NCI-H446 treated with DMSO at 0.1 percent for 48 hours (cell line): ENCODE measurements around the gene ANAPC10.
"Not testable (repeated sequence)": the region's sequence is repeated elsewhere in the genome, so short reads cannot be mapped to it uniquely, and the experiment has no call there.

Source experiments
- DNase-seq: peaks from one replicate; lab custom pipeline; 2025; lab: John Stamatoyannopoulos, UW

The ANAPC10 gene

GRCh38 chr4:145071560-145071959 lies 26.4 kb downstream of the ANAPC10 start:
- DNase-seq: no peak

GRCh38 chr4:145069361-145069760 lies 28.6 kb downstream of the ANAPC10 start:
- no peak for DNase-seq

- no peak for DNase-seq
Measured at GRCh38 chr4:145066063-145066501, 31.9 kb downstream of the ANAPC10 start.

GRCh38 chr4:145061318-145061920 lies 36.6 kb downstream of the ANAPC10 start:
- DNase-seq: peak; percentile 38

GRCh38 chr4:145058256-145058655 lies 39.7 kb downstream of the ANAPC10 start:
- no peak for DNase-seq

- no peak for DNase-seq
Measured at GRCh38 chr4:145056325-145057130, 41.5 kb downstream of the ANAPC10 start.

GRCh38 chr4:145055533-145056257 lies 42.3 kb downstream of the ANAPC10 start:
- DNase-seq: no peak

GRCh38 chr4:145049241-145049640 lies 48.8 kb downstream of the ANAPC10 start:
- DNase-seq: no peak

GRCh38 chr4:145048817-145049216 lies 49.2 kb downstream of the ANAPC10 start:
- DNase-seq: no peak

GRCh38 chr4:145047151-145047550 lies 50.8 kb downstream of the ANAPC10 start:
- no peak for DNase-seq

GRCh38 chr4:145045180-145045579 lies 52.8 kb downstream of the ANAPC10 start:
- DNase-seq: no peak

- DNase-seq: no peak
Measured at GRCh38 chr4:145044341-145044740, 53.7 kb downstream of the ANAPC10 start.

GRCh38 chr4:145043306-145043705 lies 54.7 kb downstream of the ANAPC10 start:
- DNase-seq: no peak

GRCh38 chr4:145042601-145043285 lies 55.3 kb downstream of the ANAPC10 start:
- DNase-seq: no peak

GRCh38 chr4:145041378-145041777 lies 56.6 kb downstream of the ANAPC10 start:
- no peak for DNase-seq

- no peak for DNase-seq
Measured at GRCh38 chr4:145035494-145036136, 62.4 kb downstream of the ANAPC10 start.

GRCh38 chr4:145034727-145035211 lies 63.2 kb downstream of the ANAPC10 start:
- DNase-seq: no peak

- no peak for DNase-seq
Measured at GRCh38 chr4:145019346-145019745, 78.7 kb downstream of the ANAPC10 start.

- no peak for DNase-seq
Measured at GRCh38 chr4:145014365-145014764, 83.6 kb downstream of the ANAPC10 start.

GRCh38 chr4:145012841-145013240 lies 85.2 kb downstream of the ANAPC10 start:
- DNase-seq: no peak

- DNase-seq: no peak
Measured at GRCh38 chr4:145011636-145012035, 86.4 kb downstream of the ANAPC10 start.

GRCh38 chr4:145010315-145010714 lies 87.7 kb downstream of the ANAPC10 start:
- DNase-seq: not testable (repeated sequence)
